ENCODE data around the gene DNAH2. TPM values are rescaled to one million over a fixed set of nuclear protein-coding genes. Genes with fewer than 3 reads are reported as not detected.

DNAH2 gene
- total and polyA plus RNA-seq, 2 of the 8 experiments (the other 6 are each of a cell fraction or from before 2014, with no cell fraction given): 0.13 to 0.18 TPM

- DNase-seq (ENCODE audit: low read depth in 1 of 2, low spot score in 2 of 2) (peak in 1 of 2 experiments; percentile 93), FAIRE-seq (peak; percentile 88)
- Histone ChIP-seq H3K23me2 (ENCODE audit: low read depth, low read length) (peaks cover 16% of the 10 kb centered on the region), H3K18ac (ENCODE audit: extremely low read depth, low read length) (peak within 1 kb of the TSS; percentile 93), H2BK12ac (ENCODE audit: low read depth, low read length) (peak within 1 kb of the TSS; percentile 80; the same call in 1 of the 2 replicates), H3K4me1 (replicated peaks in 1 of 4; ENCODE audit: control insufficient read depth in 3 of 4, insufficient read depth in 4 of 4, low read length in 3 of 4) (peaks cover 0 to 11% (median 4%) of the 10 kb centered on the region in 4 experiments; a peak in 4 of 7 replicates), H2BK5ac (ENCODE audit: low read depth, low read length) (peak within 1 kb of the TSS; percentile 99), H2BK20ac (ENCODE audit: low read length) (no peak within 1 kb of the TSS), H3K36me3 (ENCODE audit: control insufficient read depth in 2 of 4, insufficient read depth in 4 of 4, low read length in 3 of 4) (peaks cover 0 to 4% (median 0%) of the 10 kb centered on the region in 4 experiments; a peak in 2 of 8 replicates), H3K23ac (ENCODE audit: insufficient read length) (no peak within 1 kb of the TSS), H3K4me3 (ENCODE audit: extremely low read depth in 1 of 4, insufficient read depth in 2 of 4, low read depth in 3 of 4, low read length in 4 of 4) (peak within 1 kb of the TSS; percentile 75 to 100 (median 94)), H4K8ac (ENCODE audit: extremely low read depth, insufficient read depth, low read length) (peak within 1 kb of the TSS; percentile 99; the same call in 1 of the 2 replicates), H4K5ac (ENCODE audit: insufficient read length, low read depth, low read length) (peak within 1 kb of the TSS; percentile 91), H3K79me1 (ENCODE audit: low read depth, low read length) (peaks cover 13% of the 10 kb centered on the region), H3K56ac (replicated peaks; ENCODE audit: insufficient read length, low read depth, low read length) (peak within 1 kb of the TSS; percentile 63), H3K79me2 (ENCODE audit: control insufficient read depth in 1 of 2, insufficient read depth in 2 of 2, low read length in 2 of 2) (peaks cover 25 to 60% of the 10 kb centered on the region in 2 experiments), H3K27me3 (replicated peaks in 1 of 4; ENCODE audit: control insufficient read depth in 3 of 4, extremely low read depth in 1 of 4, insufficient read depth in 3 of 4, low read length in 3 of 4) (no peaks in the 10 kb centered on the region), H2AK5ac (ENCODE audit: low read depth, low read length) (peak within 1 kb of the TSS; percentile 95), H4K91ac (replicated peaks; ENCODE audit: insufficient read length, low read length) (peak within 1 kb of the TSS; percentile 93), H3K27ac (ENCODE audit: low read depth, low read length) (peak within 1 kb of the TSS; percentile 99), H2AFZ (ENCODE audit: low read length) (no peak within 1 kb of the TSS), H4K20me1 (replicated peaks in 1 of 2; ENCODE audit: control insufficient read depth in 1 of 2, insufficient read depth in 2 of 2, low read length in 2 of 2) (peaks cover 7 to 10% of the 10 kb centered on the region in 2 experiments), H3K4ac (replicated peaks; ENCODE audit: insufficient read length, low read depth, low read length) (peak within 1 kb of the TSS; percentile 82), H2BK120ac (replicated peaks; ENCODE audit: low read depth, low read length) (peak within 1 kb of the TSS; percentile 91), H2BK15ac (ENCODE audit: low read length) (no peak within 1 kb of the TSS; the same call in 1 of the 2 replicates), H3K9ac (replicated peaks in 1 of 4; ENCODE audit: extremely low read depth in 1 of 4, low read depth in 3 of 4, low read length in 3 of 4) (peak within 1 kb of the TSS; percentile 80 to 100 (median 98)), H3K4me2 (ENCODE audit: insufficient read depth in 1 of 2, low read depth in 2 of 2, low read length in 2 of 2) (peak within 1 kb of the TSS; percentile 84 to 91), H3K14ac (ENCODE audit: insufficient read length) (peak within 1 kb of the TSS; percentile 4), H3K9me3 (ENCODE audit: insufficient read depth in 2 of 2, low read depth in 1 of 2, low read length in 1 of 2) (no peaks in the 10 kb centered on the region)
- ChIA-PET POLR2A (ENCODE audit: partially characterized antibody) (interaction anchor here (0.6 to 58.0 kb wide), 34 partner anchors 9 to 536 kb away, joined by 3 to 2272 read pairs (median 5); partner anchors contain the start of genes ATP1B2, CD68, CNTROB and DNAH2), CTCF (ENCODE audit: partially characterized antibody) (interaction anchor here (0.5 to 11.3 kb wide), 43 partner anchors 12 to 358 kb away, joined by 3 to 199 read pairs (median 5); partner anchors contain the start of genes ATP1B2, CD68, DNAH2 and EFNB3)
- 1 to 100% methylated on average over 1 to 30 of the region's 30 CpGs for WGBS, 2 experiments (ENCODE audit: extremely low coverage in 1 of 2, insufficient coverage in 1 of 2, insufficient read length in 1 of 2, insufficient replicate concordance in 2 of 2, low coverage in 1 of 2, low lambda C conversion rate in 2 of 2, missing lambda C conversion rate in 1 of 2)
- no peak for TF ChIP-seq GTF2F1 (IDR thresholded peaks at IDR 0.05; ENCODE audit: borderline replicate concordance, low read depth, low read length)
Measured at GRCh38 chr17:7687072-7687907, 30.3 kb upstream of the DNAH2 start, which contains the start of gene TP53. TP53 (minus strand) TSS chr17:7687490; CDS start chr17:7676594, 10,896 bp downstream.
